ENCODE data around the gene RPL9.
A peak's percentile ranks its signal among the peaks of the same experiment; 100 is the strongest.
"Not testable (repeated sequence)": the region's sequence is repeated elsewhere in the genome, so short reads cannot be mapped to it uniquely, and the experiment has no call there.

Gene RPL9

GRCh38 chr4:39470402-39470801 lies 11.7 kb upstream of the RPL9 start:
- Histone ChIP-seq H3K4me3 (replicated peaks; ENCODE audit: low read depth, low read length) (no peak overlapping the region), H3K36me3 (ENCODE audit: control insufficient read depth, insufficient read depth, low read length) (peaks cover 4% of the 10 kb centered on the region; the same call in 1 of the 2 replicates), H3K27me3 (replicated peaks; ENCODE audit: control insufficient read depth, insufficient read depth, low read length) (no peaks in the 10 kb centered on the region)
- TF ChIP-seq CTCF (IDR thresholded peaks at IDR 0.05; ENCODE audit: insufficient read depth, low read length, poor library complexity, severe bottlenecking) = no peak
- no peak for DNase-seq (ENCODE audit: extremely low read depth, insufficient read length)

GRCh38 chr4:39469429-39470077 lies 10.8 kb upstream of the RPL9 start:
- Histone ChIP-seq H3K27me3 (replicated peaks; ENCODE audit: control insufficient read depth, insufficient read depth, low read length) (no peaks in the 10 kb centered on the region), H3K36me3 (ENCODE audit: control insufficient read depth, insufficient read depth, low read length) (peaks cover 4% of the 10 kb centered on the region; the same call in 1 of the 2 replicates), H3K4me3 (replicated peaks; ENCODE audit: low read depth, low read length) (no peak overlapping the region)
- peak; percentile 69 for DNase-seq (ENCODE audit: extremely low read depth, insufficient read length)
- TF ChIP-seq CTCF (IDR thresholded peaks at IDR 0.05; ENCODE audit: insufficient read depth, low read length, poor library complexity, severe bottlenecking) = peak; percentile 67

GRCh38 chr4:39467464-39467863 lies 8.7 kb upstream of the RPL9 start:
- TF ChIP-seq CTCF (IDR thresholded peaks at IDR 0.05; ENCODE audit: insufficient read depth, low read length, poor library complexity, severe bottlenecking) = no peak
- Histone ChIP-seq H3K4me3 (replicated peaks; ENCODE audit: low read depth, low read length) (no peak overlapping the region), H3K27me3 (replicated peaks; ENCODE audit: control insufficient read depth, insufficient read depth, low read length) (no peaks in the 10 kb centered on the region), H3K36me3 (ENCODE audit: control insufficient read depth, insufficient read depth, low read length) (peaks cover 9% of the 10 kb centered on the region)
- no peak for DNase-seq (ENCODE audit: extremely low read depth, insufficient read length)

- peaks cover 9% of the 10 kb centered on the region for H3K36me3 ChIP-seq (ENCODE audit: control insufficient read depth, insufficient read depth, low read length)
- no peak for DNase-seq (ENCODE audit: extremely low read depth, insufficient read length)
- no peak overlapping the region for H3K4me3 ChIP-seq (replicated peaks; ENCODE audit: low read depth, low read length)
- no peak for TF ChIP-seq CTCF (IDR thresholded peaks at IDR 0.05; ENCODE audit: insufficient read depth, low read length, poor library complexity, severe bottlenecking)
- H3K27me3 ChIP-seq (replicated peaks; ENCODE audit: control insufficient read depth, insufficient read depth, low read length) = no peaks in the 10 kb centered on the region
These were observed 8.0 kb upstream of the RPL9 start for GRCh38 chr4:39466747-39467146.

GRCh38 chr4:39464886-39465501 lies 6.3 kb upstream of the RPL9 start:
- no peak for TF ChIP-seq CTCF (IDR thresholded peaks at IDR 0.05; ENCODE audit: insufficient read depth, low read length, poor library complexity, severe bottlenecking)
- H3K36me3 ChIP-seq (ENCODE audit: control insufficient read depth, insufficient read depth, low read length) = peaks cover 9% of the 10 kb centered on the region
- H3K4me3 ChIP-seq (replicated peaks; ENCODE audit: low read depth, low read length) = no peak overlapping the region
- H3K27me3 ChIP-seq (replicated peaks; ENCODE audit: control insufficient read depth, insufficient read depth, low read length) = no peaks in the 10 kb centered on the region
- DNase-seq (ENCODE audit: extremely low read depth, insufficient read length) = no peak

- peaks cover 17% of the 10 kb centered on the region for H3K36me3 ChIP-seq (ENCODE audit: control insufficient read depth, insufficient read depth, low read length)
- peak overlapping the region; percentile 75 for H3K4me3 ChIP-seq (replicated peaks; ENCODE audit: low read depth, low read length)
- H3K27me3 ChIP-seq (replicated peaks; ENCODE audit: control insufficient read depth, insufficient read depth, low read length); DNase-seq (ENCODE audit: extremely low read depth, insufficient read length): not testable (repeated sequence)
These were observed 589 bp downstream of the RPL9 start for GRCh38 chr4:39458161-39458504.
